ENCODE results near the gene TRAPPC2B. TPM values are rescaled to one million over a fixed set of nuclear protein-coding genes. Genes with fewer than 3 reads are reported as not detected.

TRAPPC2B gene
- total RNA-seq, 2 donors from 2014 or later, result 2.6 to 8.6 TPM

DNA sequence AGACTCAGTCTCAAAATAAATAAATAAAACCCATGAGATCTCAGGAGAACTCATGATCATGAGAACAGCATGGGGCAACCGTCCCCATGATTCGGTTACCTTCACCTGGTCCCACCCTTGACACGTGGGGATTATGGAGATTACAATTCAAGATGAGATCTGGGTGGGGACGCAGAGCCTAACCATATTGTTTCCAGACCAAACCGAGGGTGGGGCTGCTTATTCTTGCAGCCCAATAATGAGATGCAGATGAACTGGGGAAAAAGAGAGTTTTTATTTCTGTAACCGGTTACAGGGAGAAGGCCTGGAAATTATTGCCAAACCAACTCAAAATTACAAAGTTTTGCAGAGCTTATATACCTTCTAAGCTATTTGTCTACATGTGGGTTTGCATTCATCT lies 12.8 kb downstream of the TRAPPC2B start:
- Histone ChIP-seq H3K4me3 (no peak overlapping the region), H3K36me3 (replicated peaks in 1 of 2; ENCODE audit: insufficient read depth in 1 of 2, low read depth in 2 of 2) (peaks cover 0 to 4% of the 10 kb centered on the region in 2 donors), H3K4me1 (no peaks in the 10 kb centered on the region), H3K27ac (no peak overlapping the region), H3K9me3 (peaks cover 0 to 20% (median 0%) of the 10 kb centered on the region in 3 donors), H3K27me3 (no peaks in the 10 kb centered on the region)
- intact Hi-C loops (cut with DNase I), result no loop called here
- DNase-seq (no peak), ATAC-seq (no peak)
- TF ChIP-seq POLR2A (IDR thresholded peaks at IDR 0.05) (no peak), CTCF (IDR thresholded peaks at IDR 0.05) (no peak)
- WGBS, 2 donors, result 88 to 93% methylated on average over 6 of the region's 6 CpGs

DNA sequence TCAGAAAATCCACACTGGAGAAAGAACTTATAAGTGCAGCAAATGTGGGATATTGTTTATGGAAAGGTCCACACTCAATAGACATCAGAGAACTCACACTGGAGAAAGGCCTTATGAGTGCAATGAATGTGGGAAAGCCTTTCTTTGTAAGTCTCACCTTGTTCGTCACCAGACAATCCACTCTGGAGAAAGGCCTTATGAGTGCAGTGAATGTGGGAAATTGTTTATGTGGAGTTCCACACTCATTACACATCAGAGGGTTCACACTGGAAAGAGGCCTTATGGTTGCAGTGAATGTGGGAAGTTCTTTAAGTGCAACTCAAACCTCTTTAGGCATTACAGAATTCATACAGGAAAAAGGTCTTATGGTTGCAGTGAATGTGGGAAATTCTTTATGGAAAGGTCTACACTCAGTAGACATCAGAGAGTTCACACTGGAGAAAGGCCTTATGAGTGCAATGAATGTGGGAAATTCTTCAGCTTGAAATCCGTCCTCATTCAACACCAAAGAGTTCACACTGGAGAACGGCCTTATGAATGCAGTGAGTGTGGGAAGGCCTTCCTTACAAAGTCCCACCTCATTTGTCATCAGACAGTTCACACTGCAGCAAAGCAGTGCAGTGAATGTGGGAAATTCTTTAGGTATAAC lies 14.3 kb downstream of the TRAPPC2B start:
- 90 to 91% methylated on average over 3 of the region's 3 CpGs for WGBS, 2 donors
- Histone ChIP-seq H3K9me3 (peaks cover 0 to 20% (median 0%) of the 10 kb centered on the region in 3 donors), H3K4me3 (no peak overlapping the region), H3K27ac (no peak overlapping the region), H3K27me3 (no peaks in the 10 kb centered on the region), H3K4me1 (no peaks in the 10 kb centered on the region), H3K36me3 (replicated peaks in 1 of 2; ENCODE audit: insufficient read depth in 1 of 2, low read depth in 2 of 2) (peaks cover 0 to 4% of the 10 kb centered on the region in 2 donors)
- no peak for TF ChIP-seq POLR2A (IDR thresholded peaks at IDR 0.05)
- no peak for TF ChIP-seq CTCF (IDR thresholded peaks at IDR 0.05)
- ATAC-seq (no peak), DNase-seq (no peak)
- intact Hi-C loops (cut with DNase I), result no loop called here

DNA sequence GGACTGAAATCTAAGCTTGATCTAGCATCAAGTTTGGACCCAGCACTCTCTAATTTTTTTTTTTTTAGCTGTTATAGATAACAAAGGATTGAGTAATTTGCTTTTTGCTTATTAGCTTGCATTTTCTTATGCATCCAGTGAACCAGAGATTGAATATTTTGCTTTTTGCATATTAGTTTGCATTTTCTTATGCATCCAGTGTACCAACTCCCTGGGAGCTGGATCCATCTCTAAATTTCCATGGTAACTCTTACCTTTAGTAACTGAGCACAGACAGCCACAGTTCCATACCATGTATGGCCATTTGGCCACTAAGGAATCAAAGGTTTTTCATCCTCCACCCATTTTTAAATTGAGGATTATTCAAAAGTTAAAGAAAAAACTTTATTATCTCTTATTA lies 17.6 kb downstream of the TRAPPC2B start:
- peaks cover 0 to 4% of the 10 kb centered on the region in 2 donors for H3K36me3 ChIP-seq (replicated peaks in 1 of 2; ENCODE audit: insufficient read depth in 1 of 2, low read depth in 2 of 2)
- DNase-seq (no peak), ATAC-seq (no peak)
- TF ChIP-seq POLR2A (IDR thresholded peaks at IDR 0.05) (no peak), CTCF (IDR thresholded peaks at IDR 0.05) (no peak)
- H3K4me3 ChIP-seq, result no peak overlapping the region
- H3K27me3 ChIP-seq, result no peaks in the 10 kb centered on the region
- no peaks in the 10 kb centered on the region for H3K4me1 ChIP-seq
- H3K27ac ChIP-seq, result no peak overlapping the region
- H3K9me3 ChIP-seq, result peaks cover 0 to 20% (median 0%) of the 10 kb centered on the region in 3 donors
- intact Hi-C loops (cut with DNase I), result no loop called here

DNA sequence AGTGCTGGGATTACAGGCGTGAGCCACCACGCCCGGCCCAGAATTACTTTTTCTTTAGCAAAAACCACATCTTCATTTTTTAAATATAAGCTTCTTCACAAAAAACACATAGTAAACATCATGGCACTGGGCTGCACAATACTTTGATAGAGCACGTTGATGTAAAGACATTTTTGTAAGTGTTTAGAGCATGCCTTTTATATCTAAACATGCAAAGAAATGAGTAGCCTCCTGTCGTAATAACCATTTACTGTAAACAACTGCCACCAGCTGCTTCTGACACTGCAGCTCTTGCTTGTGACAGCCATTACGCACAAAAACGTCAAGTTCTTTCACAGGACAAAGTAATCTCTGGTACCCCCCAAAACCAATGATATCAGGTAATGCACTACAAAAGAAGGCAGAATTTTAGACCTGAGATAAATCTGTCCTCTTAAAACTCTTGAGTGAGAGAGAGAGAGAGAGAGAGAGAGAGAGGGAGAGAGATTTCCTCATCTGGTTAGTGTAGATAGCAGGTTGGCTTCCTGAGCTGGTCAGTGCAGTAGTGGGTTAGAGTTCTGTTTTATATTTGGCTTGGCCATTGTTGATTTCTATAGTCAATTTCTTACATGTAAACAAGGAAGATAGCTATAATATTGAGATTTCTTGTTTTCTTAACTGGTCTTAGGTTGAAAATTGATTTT lies 19.6 kb downstream of the TRAPPC2B start:
- Histone ChIP-seq H3K4me3 (no peak overlapping the region), H3K27ac (no peak overlapping the region), H3K4me1 (no peaks in the 10 kb centered on the region), H3K27me3 (no peaks in the 10 kb centered on the region), H3K36me3 (replicated peaks in 1 of 2; ENCODE audit: insufficient read depth in 1 of 2, low read depth in 2 of 2) (no peaks in the 10 kb centered on the region), H3K9me3 (peaks cover 0 to 9% (median 0%) of the 10 kb centered on the region in 3 donors)
- WGBS, 2 donors, result 63 to 75% methylated on average over 7 of the region's 7 CpGs
- no peak for DNase-seq
- intact Hi-C loops (cut with DNase I), result no loop called here
- no peak for ATAC-seq
- TF ChIP-seq POLR2A (IDR thresholded peaks at IDR 0.05), result no peak
- TF ChIP-seq CTCF (IDR thresholded peaks at IDR 0.05), result no peak
